Prostate gland (tissue), 2 donors: ENCODE results near the gene VIPR2. TPM values are rescaled to one million over a fixed set of nuclear protein-coding genes. Genes with fewer than 3 reads are reported as not detected.

Source experiments
- DNase-seq: peaks from one replicate; pipeline ENCODE4 v3.0.0-alpha.2; 2019; ENCODE audit warnings: low spot score
- H3K27ac ChIP-seq, 2 donors: fragments of 200-600 bp; sonication (generic); 2 replicates each; pipeline ENCODE4 v1.5.1; 2017 to 2019
- H3K27me3 ChIP-seq: fragments of 200-600 bp; sonication (generic); replicated peaks from 2 replicates; pipeline ENCODE4 v1.5.1; 2019; ENCODE audit not compliant: insufficient read depth
- H3K36me3 ChIP-seq, 2 donors: fragments of 200-600 bp; sonication (generic); 1 replicate in 1 of 2; 2 replicates in 1 of 2; pipeline versions ENCODE4 v1.5.1 to v1.8.1; 2017 to 2019
- H3K4me1 ChIP-seq: fragments of 200-600 bp; sonication (generic); replicated peaks from 2 replicates; pipeline ENCODE4 v1.5.1; 2019
- H3K4me3 ChIP-seq, 2 donors: fragments of 200-600 bp; sonication (generic); 2 replicates each; pipeline ENCODE4 v1.5.1; 2017 to 2019
- H3K9me3 ChIP-seq: fragments of 200-600 bp; sonication (generic); 2 replicates; pipeline ENCODE4 v1.5.1; 2017
- CTCF ChIP-seq, 4 experiments: fragments of 200-600 bp in 2 of 4; fragments of 450-650 bp in 2 of 4; sonication (generic) in 2 of 4; IDR thresholded peaks; 1 replicate in 3 of 4; 2 replicates in 1 of 4; pipeline ENCODE4 v1.5.1; 2016 to 2019; ENCODE audit warnings: antibody characterized with exemption in 4 of 4, mild to moderate bottlenecking in 2 of 4, moderate library complexity in 2 of 4
- POLR2A ChIP-seq: fragments of 450-650 bp; IDR thresholded peaks from one replicate; pipeline ENCODE4 v1.6.1; 2016; ENCODE audit warnings: antibody characterized with exemption, mild to moderate bottlenecking
- POLR2AphosphoS5 ChIP-seq: sonication (generic); formaldehyde crosslinking; IDR thresholded peaks from one replicate; pipeline ENCODE4 v1.6.1; 2017; ENCODE audit warnings: antibody characterized with exemption
- WGBS: methylation state at CpG from one replicate; pipeline ENCODE4 v1.1.5; 2018; 5-methylcytosine and 5-hydroxymethylcytosine counted together
- intact Hi-C: fragments of 100-400 bp; cut with DNase I; formaldehyde crosslinking; loops from one replicate; pipeline ENCODE4 v1.14.2; 2022
- total RNA-seq, 2 donors: library from RNA; depleted of rRNA; stranded (reverse); fragments of >200 nt; gene quantifications; one replicate each; pipeline ENCODE4 v1.1.0, GENCODE V29; 2016

The VIPR2 gene
- total RNA-seq, 2 donors from 2014 or later, result 1.0 to 13.5 TPM

- TF ChIP-seq CTCF (IDR thresholded peaks at IDR 0.05) (no peak), POLR2A (no peak), POLR2AphosphoS5 (no peak)
- Histone ChIP-seq H3K36me3 (no peaks in the 10 kb centered on the region), H3K4me3 (no peak overlapping the region), H3K9me3 (no peaks in the 10 kb centered on the region), H3K27ac (no peak overlapping the region), H3K4me1 (no peaks in the 10 kb centered on the region), H3K27me3 (peaks cover 2% of the 10 kb centered on the region)
- intact Hi-C loops, result no loop called here
- DNase-seq, result no peak
- 95% methylated on average over 8 of the region's 8 CpGs for WGBS
Measured at GRCh38 chr7:159146084-159146858, 1.6 kb upstream of the VIPR2 start.

- Histone ChIP-seq H3K4me1 (no peaks in the 10 kb centered on the region), H3K27me3 (peaks cover 2% of the 10 kb centered on the region), H3K27ac (peak overlapping the region; percentile 54 to 72), H3K9me3 (no peaks in the 10 kb centered on the region), H3K36me3 (no peaks in the 10 kb centered on the region), H3K4me3 (peak overlapping the region; percentile 40 to 57)
- intact Hi-C loops, result no loop called here
- DNase-seq, result no peak
- TF ChIP-seq CTCF (IDR thresholded peaks at IDR 0.05), result no peak
- TF ChIP-seq POLR2AphosphoS5, result no peak
- WGBS, result 7% methylated on average over 30 of the region's 30 CpGs
Measured at GRCh38 chr7:159145490-159145855, 806 bp upstream of the VIPR2 start.

GRCh38 chr7:159143780-159144757 is 598 bp downstream of the VIPR2 start:
- DNase-seq, result no peak
- WGBS, result 3% methylated on average over 79 of the region's 97 CpGs
- H3K4me1 ChIP-seq, result no peaks in the 10 kb centered on the region
- no peaks in the 10 kb centered on the region for H3K36me3 ChIP-seq
- H3K27me3 ChIP-seq, result peaks cover 2% of the 10 kb centered on the region
- peak overlapping the region; percentile 37 to 62 for H3K27ac ChIP-seq
- TF ChIP-seq POLR2A (peak; percentile 15), POLR2AphosphoS5 (no peak)
- intact Hi-C loops, result no loop called here
- H3K4me3 ChIP-seq, result peak overlapping the region; percentile 40 to 57
- H3K9me3 ChIP-seq, result no peaks in the 10 kb centered on the region

GRCh38 chr7:159142730-159143129 is 1.9 kb downstream of the VIPR2 start:
- no peaks in the 10 kb centered on the region for H3K9me3 ChIP-seq
- WGBS, result 78% methylated on average over 10 of the region's 10 CpGs
- no peaks in the 10 kb centered on the region for H3K4me1 ChIP-seq
- peaks cover 2% of the 10 kb centered on the region for H3K27me3 ChIP-seq
- H3K4me3 ChIP-seq, result no peak overlapping the region
- H3K36me3 ChIP-seq, result no peaks in the 10 kb centered on the region
- TF ChIP-seq POLR2A (no peak), POLR2AphosphoS5 (no peak), CTCF (IDR thresholded peaks at IDR 0.05) (no peak)
- H3K27ac ChIP-seq, result no peak overlapping the region
- intact Hi-C loops, result no loop called here
- DNase-seq, result no peak

- no peak overlapping the region for H3K27ac ChIP-seq
- H3K36me3 ChIP-seq, result no peaks in the 10 kb centered on the region
- TF ChIP-seq POLR2AphosphoS5, result no peak
- no peak for TF ChIP-seq POLR2A
- TF ChIP-seq CTCF (IDR thresholded peaks at IDR 0.05), result no peak
- no peak for DNase-seq
- intact Hi-C loops, result no loop called here
- H3K27me3 ChIP-seq, result peaks cover 2% of the 10 kb centered on the region
- H3K4me1 ChIP-seq, result no peaks in the 10 kb centered on the region
- H3K9me3 ChIP-seq, result no peaks in the 10 kb centered on the region
- 92% methylated on average over 5 of the region's 5 CpGs for WGBS
- H3K4me3 ChIP-seq, result no peak overlapping the region
Measured at GRCh38 chr7:159142199-159142598, 2.5 kb downstream of the VIPR2 start.
